ENCODE results near the gene SPDEF.

Gene SPDEF

GRCh38 chr6:34570066-34570833, 14.1 kb upstream of the SPDEF start:
- no peak overlapping the region for H3K4me3 ChIP-seq (ENCODE audit: low read length)
- TF ChIP-seq, protein P1, sequence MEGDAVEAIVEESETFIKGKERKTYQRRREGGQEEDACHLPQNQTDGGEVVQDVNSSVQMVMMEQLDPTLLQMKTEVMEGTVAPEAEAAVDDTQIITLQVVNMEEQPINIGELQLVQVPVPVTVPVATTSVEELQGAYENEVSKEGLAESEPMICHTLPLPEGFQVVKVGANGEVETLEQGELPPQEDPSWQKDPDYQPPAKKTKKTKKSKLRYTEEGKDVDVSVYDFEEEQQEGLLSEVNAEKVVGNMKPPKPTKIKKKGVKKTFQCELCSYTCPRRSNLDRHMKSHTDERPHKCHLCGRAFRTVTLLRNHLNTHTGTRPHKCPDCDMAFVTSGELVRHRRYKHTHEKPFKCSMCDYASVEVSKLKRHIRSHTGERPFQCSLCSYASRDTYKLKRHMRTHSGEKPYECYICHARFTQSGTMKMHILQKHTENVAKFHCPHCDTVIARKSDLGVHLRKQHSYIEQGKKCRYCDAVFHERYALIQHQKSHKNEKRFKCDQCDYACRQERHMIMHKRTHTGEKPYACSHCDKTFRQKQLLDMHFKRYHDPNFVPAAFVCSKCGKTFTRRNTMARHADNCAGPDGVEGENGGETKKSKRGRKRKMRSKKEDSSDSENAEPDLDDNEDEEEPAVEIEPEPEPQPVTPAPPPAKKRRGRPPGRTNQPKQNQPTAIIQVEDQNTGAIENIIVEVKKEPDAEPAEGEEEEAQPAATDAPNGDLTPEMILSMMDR (conservative IDR thresholded peaks at IDR 0.05; ENCODE audit: low read depth, low read length), result no peak
- no peak for DNase-seq (ENCODE audit: low read depth)

DNA sequence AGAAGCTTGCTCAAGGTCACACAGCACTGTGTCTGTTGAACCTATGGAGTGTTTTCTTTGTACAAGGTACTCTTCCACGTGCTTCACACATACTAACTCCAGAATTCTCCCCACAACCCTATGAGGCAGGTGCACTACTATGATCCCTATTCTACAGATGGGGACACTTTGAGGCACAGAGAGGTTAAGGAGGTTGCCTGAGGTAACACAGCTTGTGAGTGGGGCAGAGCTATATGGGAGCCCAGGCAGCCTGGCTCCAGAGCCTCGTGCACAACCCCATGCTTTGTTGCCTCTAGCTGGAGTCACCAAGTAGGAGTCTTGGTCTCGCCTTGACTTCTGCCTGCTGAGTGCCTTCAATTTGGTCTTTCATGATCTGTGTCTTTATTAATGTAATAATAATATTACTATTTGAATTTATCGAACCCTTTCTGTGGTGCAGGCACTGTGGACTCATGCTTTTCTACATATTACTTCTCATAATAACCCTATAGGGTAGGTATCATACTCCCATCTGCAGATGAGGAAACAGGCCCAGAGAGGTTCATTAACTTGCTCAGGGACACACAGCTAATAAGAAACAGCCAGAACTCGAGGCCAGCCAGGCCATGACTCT, 13.3 kb upstream of the SPDEF start:
- no peak overlapping the region for H3K4me3 ChIP-seq (ENCODE audit: low read length)
- TF ChIP-seq, protein P1 (conservative IDR thresholded peaks at IDR 0.05; ENCODE audit: low read depth, low read length), result no peak
- DNase-seq (ENCODE audit: low read depth), result no peak

DNA sequence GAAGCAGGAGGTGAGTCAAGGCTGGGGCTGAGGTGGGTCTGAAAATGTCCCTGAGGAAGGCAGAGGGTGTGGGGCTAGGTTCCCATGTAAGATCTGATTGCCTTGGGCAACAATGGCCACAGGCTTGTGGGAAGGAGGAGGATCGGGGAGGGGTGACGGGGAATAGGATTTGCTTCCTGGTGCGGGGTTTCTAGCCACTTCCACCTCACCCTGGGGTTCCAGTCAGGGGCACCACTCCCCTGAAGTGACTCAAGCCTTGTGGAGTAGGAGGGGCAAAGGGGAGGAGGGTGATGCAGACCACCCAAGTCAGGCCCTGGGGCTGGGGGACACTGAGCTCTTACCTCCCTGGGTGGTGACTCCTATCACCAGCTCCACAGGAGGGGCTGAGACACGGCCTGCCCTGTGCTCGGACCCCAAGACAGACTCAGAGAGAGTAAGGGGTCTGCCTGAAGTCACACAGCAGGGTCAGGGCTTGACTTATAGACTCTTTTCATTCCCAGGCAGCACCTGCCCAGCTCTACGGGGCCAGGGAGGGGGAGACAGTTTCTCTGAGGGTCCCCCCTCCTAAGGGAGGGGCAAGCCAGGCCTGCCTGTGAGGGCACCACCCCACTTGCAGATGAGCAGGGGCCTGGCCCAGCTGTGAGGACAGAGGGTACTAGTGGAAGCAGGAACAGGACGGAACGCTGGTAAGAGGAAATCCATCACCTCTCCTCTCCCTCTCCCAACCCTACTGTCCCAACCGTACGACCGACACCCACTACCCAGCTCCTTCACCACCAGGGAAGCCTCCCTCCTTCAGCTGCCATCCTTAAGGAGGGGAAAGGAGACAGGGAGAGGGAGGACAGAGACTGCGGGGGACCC, 12.4 kb upstream of the SPDEF start:
- no peak overlapping the region for H3K4me3 ChIP-seq (ENCODE audit: low read length)
- TF ChIP-seq, protein P1 (conservative IDR thresholded peaks at IDR 0.05; ENCODE audit: low read depth, low read length), result no peak
- DNase-seq (ENCODE audit: low read depth), result no peak

- TF ChIP-seq, protein P1 (conservative IDR thresholded peaks at IDR 0.05; ENCODE audit: low read depth, low read length), result no peak
- no peak overlapping the region for H3K4me3 ChIP-seq (ENCODE audit: low read length)
- DNase-seq (ENCODE audit: low read depth), result no peak
Measured at GRCh38 chr6:34566830-34567546, 10.9 kb upstream of the SPDEF start.

DNA sequence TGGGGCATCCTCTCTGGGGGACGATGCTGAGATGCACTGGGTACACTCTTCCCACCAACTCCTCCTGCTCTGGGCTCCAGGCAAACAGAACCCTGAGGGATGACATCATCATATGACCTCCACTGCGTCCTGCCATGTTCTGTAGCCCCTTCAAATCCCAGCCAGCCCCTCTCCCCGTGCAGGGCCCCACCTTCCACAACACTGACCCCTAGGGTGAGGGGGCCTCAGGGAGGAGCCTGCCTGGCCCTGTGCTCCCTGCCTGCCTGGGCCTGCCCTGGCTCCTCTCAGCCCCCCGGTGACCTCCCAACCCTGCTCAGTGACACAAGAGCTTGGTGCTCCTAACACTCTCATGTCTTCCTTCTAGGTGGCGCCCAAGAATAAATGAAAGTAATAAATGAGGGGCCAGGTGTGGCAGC, 9.6 kb upstream of the SPDEF start:
- no peak for DNase-seq (ENCODE audit: low read depth)
- TF ChIP-seq, protein P1 (conservative IDR thresholded peaks at IDR 0.05; ENCODE audit: low read depth, low read length), result no peak
- H3K4me3 ChIP-seq (ENCODE audit: low read length), result no peak overlapping the region

DNA sequence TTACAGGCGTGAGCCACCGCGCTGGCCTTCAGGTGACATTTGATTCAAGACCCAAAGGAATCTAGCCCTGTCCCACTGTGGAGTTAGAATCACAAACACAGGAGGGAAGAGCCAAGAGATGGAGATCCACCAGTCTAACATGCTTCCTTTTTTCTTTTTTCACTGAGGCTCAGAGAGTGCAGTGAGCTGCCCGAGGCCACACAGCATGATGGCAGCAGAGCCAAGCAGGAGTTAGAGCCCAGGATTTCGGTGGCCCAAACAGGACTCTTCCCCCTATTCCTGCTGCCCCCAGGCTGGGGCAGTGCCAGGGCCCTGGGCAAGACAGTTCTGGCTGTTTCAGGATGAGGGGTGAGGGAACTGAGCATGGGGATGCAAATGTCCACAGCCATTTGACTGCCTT, 8.1 kb upstream of the SPDEF start:
- TF ChIP-seq, protein P1 (conservative IDR thresholded peaks at IDR 0.05; ENCODE audit: low read depth, low read length), result no peak
- H3K4me3 ChIP-seq (ENCODE audit: low read length), result no peak overlapping the region
- no peak for DNase-seq (ENCODE audit: low read depth)

Measured in retinal pigment epithelial cell (primary cell).